GM18499 (cell line): ENCODE results near the gene MYADML2.
A peak's percentile ranks its signal among the peaks of the same experiment; 100 is the strongest.

Experiments used
- ATAC-seq: cut with Tn5 transposase; IDR thresholded peaks from one replicate; pipeline ENCODE4 v1.9.1; 2021; ENCODE audit warnings: moderate number of reproducible peaks; ENCODE audit not compliant: insufficient read depth, unreplicated experiment

Gene MYADML2

GRCh38 chr17:81902023-81902652 is 44.9 kb downstream of the MYADML2 start, which contains the start of gene NPB:
NPB (plus strand) TSS chr17:81902238; CDS start chr17:81902278, 40 bp downstream.
- ATAC-seq: no peak

GRCh38 chr17:81901167-81902022 is 45.6 kb downstream of the MYADML2 start:
- no peak for ATAC-seq

GRCh38 chr17:81900181-81900820 is 46.7 kb downstream of the MYADML2 start:
- ATAC-seq: no peak

- no peak for ATAC-seq
Measured at GRCh38 chr17:81899514-81900166, 47.4 kb downstream of the MYADML2 start.

DNA sequence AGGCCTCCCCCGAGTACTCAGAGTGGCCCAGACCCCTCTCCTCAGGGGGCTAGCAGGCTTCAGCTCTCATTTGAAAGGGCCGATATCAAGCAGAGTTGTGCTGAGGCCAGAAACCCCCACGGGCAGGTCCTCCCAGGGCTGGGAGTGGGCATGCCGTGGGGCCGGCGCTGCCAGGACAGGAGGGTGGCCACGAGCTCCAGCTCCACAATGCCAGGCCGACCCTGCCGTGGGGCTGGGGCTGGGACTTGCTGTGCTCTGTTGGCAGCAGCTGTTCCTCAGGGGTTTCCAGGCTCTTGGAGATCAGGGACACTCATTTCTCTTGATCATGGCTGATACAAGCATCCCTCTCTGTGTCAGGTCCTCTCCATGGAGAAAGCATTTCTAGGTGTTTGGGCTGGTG is 48.1 kb downstream of the MYADML2 start:
- ATAC-seq: no peak

DNA sequence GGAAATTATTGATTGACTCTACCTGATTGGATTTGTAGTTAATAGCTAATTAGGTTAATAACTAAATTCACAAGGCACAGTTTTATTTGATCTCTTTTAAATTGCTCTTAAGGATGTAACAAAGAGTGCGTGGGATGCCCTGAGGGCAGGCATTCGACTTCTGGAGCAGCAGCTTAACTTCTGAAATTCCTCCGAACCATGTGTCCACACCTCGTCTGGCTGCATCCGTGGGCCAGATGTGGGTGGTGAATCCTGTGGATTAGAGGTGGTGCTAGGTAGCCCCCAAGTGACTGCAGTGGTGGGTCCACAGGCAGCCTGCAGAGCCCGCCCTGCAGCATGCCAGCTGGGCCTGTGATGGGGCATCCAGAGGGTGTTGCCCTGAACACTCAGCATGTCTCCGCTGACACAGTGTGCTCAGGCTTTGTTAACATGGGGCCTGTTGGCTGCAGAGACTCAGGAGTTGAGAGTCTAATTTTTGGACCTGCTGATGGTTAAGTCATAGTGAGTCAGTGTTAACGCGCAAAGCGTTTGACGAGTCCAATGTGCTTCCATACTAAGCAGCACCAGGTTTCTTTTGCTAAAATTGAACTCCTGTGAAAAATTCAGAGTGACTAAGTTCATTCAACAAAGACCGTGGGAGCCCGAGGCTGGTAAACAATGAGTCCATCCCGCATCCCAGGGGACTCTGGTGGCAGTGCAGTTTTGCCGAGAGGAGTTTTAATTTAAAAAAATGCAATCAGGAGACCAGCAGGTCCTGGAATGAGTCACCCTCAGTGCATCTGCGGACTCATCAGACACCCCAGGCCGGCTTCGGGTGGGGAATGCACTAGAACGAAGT is 48.8 kb downstream of the MYADML2 start:
- ATAC-seq: no peak

DNA sequence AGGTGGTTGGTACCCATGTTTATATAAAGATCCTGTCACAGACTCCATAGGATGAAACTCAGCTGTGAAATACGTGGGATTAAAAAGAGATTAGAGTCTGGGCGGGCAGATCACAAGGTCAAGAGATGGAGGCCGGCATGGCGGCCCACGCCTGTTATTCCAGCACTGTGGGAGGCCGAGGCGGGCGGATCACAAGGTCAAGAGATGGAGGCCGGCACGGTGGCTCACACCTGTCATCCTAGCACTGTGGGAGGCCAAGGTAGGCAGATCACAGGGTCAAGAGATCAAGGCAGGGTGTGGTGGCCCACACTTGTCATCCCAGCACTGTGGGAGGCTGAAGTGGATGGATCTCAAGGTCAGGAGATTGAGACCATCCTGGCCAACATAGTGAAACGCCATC is 51.6 kb downstream of the MYADML2 start:
- no peak for ATAC-seq

- ATAC-seq: peak; percentile 19
Measured at GRCh38 chr17:81891303-81891552, 55.8 kb downstream of the MYADML2 start.

DNA sequence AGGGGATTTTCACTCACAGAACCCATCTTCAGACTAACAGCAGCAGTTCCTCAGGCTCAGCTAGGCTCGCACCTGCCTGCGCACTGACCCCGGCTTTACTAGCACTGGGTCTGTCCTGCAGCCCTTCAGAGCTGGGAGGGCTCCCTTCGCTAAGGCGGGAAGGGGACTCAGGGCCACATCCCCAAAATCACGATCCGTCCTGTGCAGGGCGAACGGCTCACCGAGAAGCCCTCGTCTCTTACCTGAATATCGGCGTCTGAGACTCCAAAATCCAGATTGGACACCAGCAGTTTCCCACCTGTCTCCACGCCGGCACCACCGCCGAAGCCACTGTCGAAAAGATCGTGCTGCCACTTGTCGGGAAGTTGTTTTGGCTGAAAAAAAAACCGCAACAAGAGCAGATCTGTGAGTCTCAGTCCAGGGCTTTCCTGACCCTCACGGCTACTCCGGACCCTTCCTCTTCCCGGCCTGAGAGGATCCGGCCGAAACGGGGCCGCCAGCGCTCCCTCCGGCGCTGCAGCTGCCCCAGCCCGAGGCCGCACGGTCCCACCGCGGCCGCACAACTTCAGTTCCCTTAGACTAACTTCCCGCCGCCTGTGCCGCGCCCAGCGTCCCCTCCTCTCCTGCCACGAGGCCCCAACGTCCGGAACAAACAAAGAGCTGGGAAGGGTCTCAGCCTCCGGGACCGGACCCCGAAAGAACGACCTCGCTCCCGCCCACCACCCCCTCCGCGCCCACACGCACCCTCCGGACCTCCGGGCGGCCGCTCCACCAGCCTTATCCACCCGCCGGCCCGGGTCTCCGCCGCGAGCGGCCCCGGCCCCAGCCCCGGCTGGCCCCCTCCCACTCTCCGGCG is 56.4 kb downstream of the MYADML2 start:
- no peak for ATAC-seq
